HCT116 (cell line): ENCODE results near the gene OCEL1. TPM values are rescaled to one million over a fixed set of nuclear protein-coding genes. Genes with fewer than 3 reads are reported as not detected.

Experiments
- ATAC-seq: fragments of 200-7000 bp; cut with Tn5 transposase; 2 replicates; pipeline ENCODE4 v1.9.1; 2020; ENCODE audit warnings: mild to moderate bottlenecking, moderate library complexity
- BruUV-seq: library from RNA; stranded (reverse); fragments of 400-500 nt; replicated peaks from 2 replicates; lab custom pipeline; 2021; lab: Mats Ljungman, UMichigan
- CTCF ChIA-PET: fragments of 300-600 bp; sonication (Branson Sonifier 250); formaldehyde crosslinking; loops from one replicate; lab custom pipeline; 2021; ENCODE audit warnings: antibody characterized with exemption; lab: Charles Lee
- POLR2A ChIA-PET: fragments of 300-600, 350-600 bp; sonication (Branson Sonifier 250); formaldehyde crosslinking; loops from one replicate; lab custom pipeline; 2021; ENCODE audit warnings: antibody characterized with exemption; lab: Charles Lee
- RAD21 ChIA-PET, 2 experiments: fragments of 300-600 bp; sonication (Branson Sonifier 250); formaldehyde crosslinking; loops; one replicate each; lab custom pipeline; 2023; ENCODE audit warnings: low total read pairs in 2 of 2; ENCODE audit not compliant: uncharacterized antibody in 2 of 2, unreplicated experiment in 2 of 2, low non-redundant PET in 1 of 2; lab: Charles Lee
- DNase-seq: peaks from one replicate; pipeline ENCODE4 v3.0.0-alpha.2; 2010; ENCODE audit warnings: low read depth, low spot score
- H2AFZ ChIP-seq: fragments of 200-600 bp; shearing (Covaris generic), sonication (generic); 2 replicates; pipeline ENCODE4 v1.6.1; 2017; ENCODE audit warnings: low read depth, mixed run types, mixed read lengths, antibody characterized with exemption, low read length; ENCODE audit not compliant: poor library complexity, severe bottlenecking
- H3K27ac ChIP-seq: 2 replicates; pipeline ENCODE4 v1.5.1; 2012; ENCODE audit warnings: low read depth, low read length
- H3K27me3 ChIP-seq: fragments of 200-600 bp; sonication (generic); 2 replicates; pipeline ENCODE4 v1.6.1; 2016; ENCODE audit warnings: mixed run types, low read length, mixed read lengths; ENCODE audit not compliant: insufficient read depth
- H3K36me3 ChIP-seq, 2 experiments: fragments of 200-500 bp in 1 of 2; fragments of 200-600 bp in 1 of 2; sonication (Bioruptor generic) in 1 of 2; sonication (generic) in 1 of 2; 2 replicates each; pipeline versions ENCODE4 v1.5.1 to v1.6.1; 2014 to 2016; ENCODE audit warnings: low read length in 2 of 2, inconsistent platforms in 1 of 2, mixed read lengths in 1 of 2, mixed run types in 1 of 2; ENCODE audit not compliant: insufficient read depth in 2 of 2, control insufficient read depth in 1 of 2
- H3K4me1 ChIP-seq, 2 experiments: fragments of 200-600 bp in 1 of 2; sonication (generic) in 1 of 2; 2 replicates each; pipeline versions ENCODE4 v1.5.1 to v1.6.1; 2012 to 2017; ENCODE audit warnings: low read length in 2 of 2, inconsistent platforms in 1 of 2, mild to moderate bottlenecking in 1 of 2, mixed read lengths in 1 of 2, mixed run types in 1 of 2, moderate library complexity in 1 of 2; ENCODE audit not compliant: insufficient read depth in 2 of 2, control insufficient read depth in 1 of 2
- H3K4me2 ChIP-seq: fragments of 200-600 bp; sonication (generic); 2 replicates; pipeline ENCODE4 v1.6.1; 2017; ENCODE audit warnings: mixed run types, low read length, mixed read lengths
- H3K4me3 ChIP-seq, 2 experiments: fragments of 200-600 bp in 1 of 2; sonication (generic) in 1 of 2; replicated peaks in 1 of 2; 2 replicates each; pipeline ENCODE4 v1.5.1; 2011 to 2016; ENCODE audit warnings: low read length in 2 of 2, control low read depth in 1 of 2, low read depth in 1 of 2, mild to moderate bottlenecking in 1 of 2, mixed read lengths in 1 of 2, mixed run types in 1 of 2
- H3K79me2 ChIP-seq: fragments of 200-600 bp; sonication (generic); 2 replicates; pipeline ENCODE4 v1.6.1; 2017; ENCODE audit warnings: mild to moderate bottlenecking, mixed run types, low read length, moderate library complexity, mixed read lengths; ENCODE audit not compliant: insufficient read depth
- H3K9ac ChIP-seq: fragments of 200-600 bp; sonication (generic); 2 replicates; pipeline ENCODE4 v1.6.1; 2016; ENCODE audit warnings: low read length, mixed read lengths
- H3K9me2 ChIP-seq: fragments of 200-600 bp; sonication (generic), shearing (Covaris generic); 2 replicates; pipeline ENCODE4 v1.6.1; 2017; ENCODE audit warnings: mixed run types, mild to moderate bottlenecking, moderate library complexity; ENCODE audit not compliant: insufficient read depth
- H3K9me3 ChIP-seq, 2 experiments: fragments of 200-500 bp in 1 of 2; fragments of 200-600 bp in 1 of 2; sonication (Bioruptor generic) in 1 of 2; sonication (generic) in 1 of 2; 2 replicates each; pipeline ENCODE4 v1.6.1; 2014 to 2017; ENCODE audit warnings: low read length in 2 of 2, mixed read lengths in 2 of 2, inconsistent platforms in 1 of 2, low read depth in 1 of 2, mild to moderate bottlenecking in 1 of 2, mixed run types in 1 of 2, moderate library complexity in 1 of 2; ENCODE audit not compliant: control insufficient read depth in 1 of 2, insufficient read depth in 1 of 2
- H4K20me1 ChIP-seq: fragments of 200-600 bp; sonication (generic), shearing (Covaris generic); 2 replicates; pipeline ENCODE4 v1.6.1; 2017; ENCODE audit warnings: mixed run types, mild to moderate bottlenecking, moderate library complexity; ENCODE audit not compliant: insufficient read depth
- EGR1 ChIP-seq: IDR thresholded peaks from 2 replicates; pipeline ENCODE4 v1.6.1; 2012; ENCODE audit warnings: low read depth
- ELF1 ChIP-seq: IDR thresholded peaks from 2 replicates; pipeline ENCODE4 v1.6.1; 2012; ENCODE audit warnings: low read depth, borderline replicate concordance
- RAD21 ChIP-seq: IDR thresholded peaks from 2 replicates; pipeline ENCODE4 v1.6.1; 2012; ENCODE audit warnings: low read depth, mild to moderate bottlenecking
- intact Hi-C: fragments of 100-400 bp; cut with micrococcal nuclease; formaldehyde crosslinking; loops from 2 replicates; pipeline ENCODE4 v1.10.0; 2022
- total RNA-seq: library from RNA; stranded (reverse); gene quantifications from one replicate; pipeline ENCODE4 v1.2.1, GENCODE V29; 2021; ENCODE audit not compliant: unreplicated experiment
- TF ChIP-seq, protein P1 (sequence below): IDR thresholded peaks from 2 replicates; pipeline ENCODE4 v1.6.1; 2012; ENCODE audit warnings: low read depth
- TF ChIP-seq, protein P2 (sequence below), 3 experiments: fragments of 200-600 bp in 1 of 3; sonication (generic) in 1 of 3; IDR thresholded peaks in 2 of 3; conservative IDR thresholded peaks in 1 of 3; 2 replicates each; pipeline ENCODE4 v1.5.1; 2012 to 2017; ENCODE audit warnings: low read depth in 2 of 3, low read length in 2 of 3, antibody characterized with exemption in 1 of 3, borderline replicate concordance in 1 of 3, control low read depth in 1 of 3, mild to moderate bottlenecking in 1 of 3, mixed read lengths in 1 of 3, mixed run types in 1 of 3, moderate library complexity in 1 of 3; ENCODE audit not compliant: insufficient read depth in 1 of 3

OCEL1 gene
- total RNA-seq, 1 experiment from 2014 or later = 39.8 TPM

DNA sequence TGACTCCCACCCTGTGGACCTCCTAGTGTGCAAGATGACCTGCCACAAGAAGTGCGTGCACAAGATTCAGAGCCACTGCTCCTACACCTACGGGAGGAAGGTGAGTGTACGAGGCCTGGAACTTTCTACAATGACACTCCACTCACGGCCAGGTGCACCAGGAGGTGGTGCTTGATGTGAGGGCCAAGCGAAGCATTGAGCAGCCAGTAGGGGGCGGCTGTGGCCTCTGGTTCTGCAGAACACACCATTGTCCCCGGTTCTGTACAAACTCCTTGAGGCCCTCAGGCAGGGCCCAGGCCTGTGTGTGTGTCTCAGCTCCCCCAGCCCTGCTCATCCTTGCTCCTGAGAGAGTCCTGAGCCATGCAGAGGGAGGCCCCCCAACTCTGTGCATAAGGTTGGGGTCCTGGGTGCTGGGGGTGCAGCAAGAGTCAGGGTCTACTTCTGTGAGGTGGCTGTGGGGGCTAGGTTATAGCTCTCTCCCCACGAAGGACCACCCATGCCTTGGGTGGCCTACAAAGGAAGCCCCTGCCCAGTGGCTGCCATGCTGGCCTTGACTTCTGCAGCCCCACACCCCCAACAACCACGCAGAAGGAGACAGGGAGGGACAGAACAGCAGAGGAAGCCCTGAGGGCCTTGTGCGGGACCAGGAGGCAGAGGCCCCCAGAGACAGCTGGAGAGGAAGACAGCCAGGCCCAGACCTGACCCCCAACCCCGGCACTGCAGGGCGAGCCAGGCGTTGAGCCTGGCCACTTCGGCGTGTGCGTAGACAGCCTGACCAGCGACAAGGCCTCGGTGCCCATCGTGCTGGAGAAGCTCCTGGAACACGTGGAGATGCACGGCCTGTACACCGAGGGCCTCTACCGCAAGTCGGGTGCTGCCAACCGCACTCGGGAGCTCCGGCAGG lies 20.5 kb upstream of the OCEL1 start:
- intact Hi-C loops = loop anchor here (1.0 kb wide), 1 partner anchor 77 kb away; no protein-coding TSS in a partner anchor
- H3K27ac ChIP-seq = no peak overlapping the region
- no peaks in the 10 kb centered on the region for H4K20me1 ChIP-seq
- ChIA-PET CTCF (interaction anchor here (1.0 to 1.2 kb wide), 2 partner anchors 61 to 77 kb away, joined by 3 to 5 read pairs; no protein-coding TSS in a partner anchor), RAD21 (no interaction called here)
- H3K4me3 ChIP-seq = no peak overlapping the region
- no peak overlapping the region for H2AFZ ChIP-seq
- no peaks in the 10 kb centered on the region for H3K27me3 ChIP-seq
- no TSS peak for BruUV-seq
- no peak overlapping the region for H3K9ac ChIP-seq
- no peaks in the 10 kb centered on the region for H3K9me2 ChIP-seq
- H3K9me3 ChIP-seq = no peaks in the 10 kb centered on the region
- TF ChIP-seq, protein P1, sequence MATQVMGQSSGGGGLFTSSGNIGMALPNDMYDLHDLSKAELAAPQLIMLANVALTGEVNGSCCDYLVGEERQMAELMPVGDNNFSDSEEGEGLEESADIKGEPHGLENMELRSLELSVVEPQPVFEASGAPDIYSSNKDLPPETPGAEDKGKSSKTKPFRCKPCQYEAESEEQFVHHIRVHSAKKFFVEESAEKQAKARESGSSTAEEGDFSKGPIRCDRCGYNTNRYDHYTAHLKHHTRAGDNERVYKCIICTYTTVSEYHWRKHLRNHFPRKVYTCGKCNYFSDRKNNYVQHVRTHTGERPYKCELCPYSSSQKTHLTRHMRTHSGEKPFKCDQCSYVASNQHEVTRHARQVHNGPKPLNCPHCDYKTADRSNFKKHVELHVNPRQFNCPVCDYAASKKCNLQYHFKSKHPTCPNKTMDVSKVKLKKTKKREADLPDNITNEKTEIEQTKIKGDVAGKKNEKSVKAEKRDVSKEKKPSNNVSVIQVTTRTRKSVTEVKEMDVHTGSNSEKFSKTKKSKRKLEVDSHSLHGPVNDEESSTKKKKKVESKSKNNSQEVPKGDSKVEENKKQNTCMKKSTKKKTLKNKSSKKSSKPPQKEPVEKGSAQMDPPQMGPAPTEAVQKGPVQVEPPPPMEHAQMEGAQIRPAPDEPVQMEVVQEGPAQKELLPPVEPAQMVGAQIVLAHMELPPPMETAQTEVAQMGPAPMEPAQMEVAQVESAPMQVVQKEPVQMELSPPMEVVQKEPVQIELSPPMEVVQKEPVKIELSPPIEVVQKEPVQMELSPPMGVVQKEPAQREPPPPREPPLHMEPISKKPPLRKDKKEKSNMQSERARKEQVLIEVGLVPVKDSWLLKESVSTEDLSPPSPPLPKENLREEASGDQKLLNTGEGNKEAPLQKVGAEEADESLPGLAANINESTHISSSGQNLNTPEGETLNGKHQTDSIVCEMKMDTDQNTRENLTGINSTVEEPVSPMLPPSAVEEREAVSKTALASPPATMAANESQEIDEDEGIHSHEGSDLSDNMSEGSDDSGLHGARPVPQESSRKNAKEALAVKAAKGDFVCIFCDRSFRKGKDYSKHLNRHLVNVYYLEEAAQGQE = no peak
- TF ChIP-seq RAD21 = peak; percentile 73
- TF ChIP-seq, protein P2, sequence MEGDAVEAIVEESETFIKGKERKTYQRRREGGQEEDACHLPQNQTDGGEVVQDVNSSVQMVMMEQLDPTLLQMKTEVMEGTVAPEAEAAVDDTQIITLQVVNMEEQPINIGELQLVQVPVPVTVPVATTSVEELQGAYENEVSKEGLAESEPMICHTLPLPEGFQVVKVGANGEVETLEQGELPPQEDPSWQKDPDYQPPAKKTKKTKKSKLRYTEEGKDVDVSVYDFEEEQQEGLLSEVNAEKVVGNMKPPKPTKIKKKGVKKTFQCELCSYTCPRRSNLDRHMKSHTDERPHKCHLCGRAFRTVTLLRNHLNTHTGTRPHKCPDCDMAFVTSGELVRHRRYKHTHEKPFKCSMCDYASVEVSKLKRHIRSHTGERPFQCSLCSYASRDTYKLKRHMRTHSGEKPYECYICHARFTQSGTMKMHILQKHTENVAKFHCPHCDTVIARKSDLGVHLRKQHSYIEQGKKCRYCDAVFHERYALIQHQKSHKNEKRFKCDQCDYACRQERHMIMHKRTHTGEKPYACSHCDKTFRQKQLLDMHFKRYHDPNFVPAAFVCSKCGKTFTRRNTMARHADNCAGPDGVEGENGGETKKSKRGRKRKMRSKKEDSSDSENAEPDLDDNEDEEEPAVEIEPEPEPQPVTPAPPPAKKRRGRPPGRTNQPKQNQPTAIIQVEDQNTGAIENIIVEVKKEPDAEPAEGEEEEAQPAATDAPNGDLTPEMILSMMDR (IDR thresholded peaks at IDR 0.05 in 2 of 3, conservative IDR thresholded peaks at IDR 0.05 in 1 of 3; ENCODE audit: borderline replicate concordance in 1 of 3, insufficient read depth in 1 of 3, low read depth in 2 of 3, low read length in 2 of 3) = peak; percentile 78 to 86 (median 85)
- TF ChIP-seq EGR1 = no peak
- TF ChIP-seq ELF1 = no peak
- TF ChIP-seq, all 23 proteins: peak for 2
- Histone ChIP-seq H3K79me2 (no peaks in the 10 kb centered on the region), H3K4me1 (peaks cover 10 to 22% of the 10 kb centered on the region in 2 experiments; a peak in 3 of 4 replicates), H3K36me3 (peaks cover 17 to 26% of the 10 kb centered on the region in 2 experiments; a peak in 3 of 4 replicates), H3K4me2 (no peak overlapping the region)
- POLR2A ChIA-PET = no interaction called here
- DNase-seq (no peak), ATAC-seq (peak; percentile 64)
